ENCODE data around the gene CCR6.

CCR6 gene

DNA sequence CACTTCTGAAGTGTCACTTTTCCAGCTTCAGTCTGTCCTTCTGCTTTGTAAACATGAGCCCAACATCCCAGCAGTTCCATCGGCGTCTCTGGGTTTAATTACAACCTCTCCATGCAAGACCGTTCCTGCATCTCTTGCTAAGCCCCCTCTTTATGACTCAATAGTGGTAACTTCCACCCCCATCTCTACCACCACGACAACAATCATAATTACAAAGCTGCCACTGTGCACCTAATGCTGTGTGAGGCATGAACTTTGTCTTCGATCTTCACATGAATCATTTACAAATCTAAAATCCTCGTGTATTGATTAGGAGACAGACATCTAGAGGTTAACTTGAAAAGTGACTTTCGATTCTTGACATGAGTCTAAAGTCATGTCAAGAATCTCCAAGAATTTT is 4.9 kb upstream of the CCR6 start:
- no peaks in the 10 kb centered on the region for H3K36me3 ChIP-seq (ENCODE audit: control insufficient read depth in 1 of 2, insufficient read depth in 2 of 2, low read length in 2 of 2)
- H3K9ac ChIP-seq (ENCODE audit: low read depth in 1 of 2, low read length in 2 of 2), result no peak overlapping the region
- H3K27me3 ChIP-seq (ENCODE audit: control insufficient read depth in 1 of 2, insufficient read depth in 2 of 2, low read length in 2 of 2), result no peaks in the 10 kb centered on the region
- no peak overlapping the region for H3K4me3 ChIP-seq (ENCODE audit: low read depth in 1 of 2, low read length in 2 of 2)
- no peaks in the 10 kb centered on the region for H3K9me3 ChIP-seq (ENCODE audit: control insufficient read depth in 1 of 2, low read length in 2 of 2)
- no peak overlapping the region for H3K27ac ChIP-seq (ENCODE audit: low read depth, low read length)
- H3K4me1 ChIP-seq (ENCODE audit: control insufficient read depth in 1 of 2, insufficient read depth in 2 of 2, low read length in 2 of 2), result peaks cover 22 to 30% of the 10 kb centered on the region in 2 donors

DNA sequence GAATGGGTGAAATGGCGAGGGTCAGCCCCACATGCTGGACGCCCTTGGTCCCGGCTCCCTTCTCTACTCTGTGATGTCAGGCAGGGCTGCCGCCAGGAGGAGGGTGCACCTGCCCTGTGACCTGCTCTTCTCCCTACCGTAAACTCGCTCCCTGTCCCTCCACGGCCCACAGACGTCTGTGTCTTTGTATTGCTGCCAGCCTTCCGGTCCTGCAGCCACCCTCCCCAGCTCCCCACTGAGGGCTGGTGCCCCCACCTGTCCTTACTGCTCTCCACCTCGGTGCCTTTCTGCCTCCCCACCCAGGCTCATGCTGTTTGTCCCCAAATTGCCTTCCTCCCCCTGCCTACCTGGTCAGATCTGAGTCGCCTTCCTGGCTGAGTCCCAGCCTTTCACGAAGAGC is 4.1 kb upstream of the CCR6 start:
- Histone ChIP-seq H3K9ac (ENCODE audit: low read depth in 1 of 2, low read length in 2 of 2) (no peak overlapping the region), H3K27me3 (ENCODE audit: control insufficient read depth in 1 of 2, insufficient read depth in 2 of 2, low read length in 2 of 2) (no peaks in the 10 kb centered on the region), H3K27ac (ENCODE audit: low read depth, low read length) (no peak overlapping the region)

GRCh38 chr6:167119670-167120582 is 3.0 kb upstream of the CCR6 start:
- Histone ChIP-seq H3K4me1 (ENCODE audit: control insufficient read depth in 1 of 2, insufficient read depth in 2 of 2, low read length in 2 of 2) (peaks cover 28 to 31% of the 10 kb centered on the region in 2 donors), H3K27me3 (ENCODE audit: control insufficient read depth in 1 of 2, insufficient read depth in 2 of 2, low read length in 2 of 2) (no peaks in the 10 kb centered on the region), H3K27ac (ENCODE audit: low read depth, low read length) (no peak overlapping the region), H3K4me3 (ENCODE audit: low read depth in 1 of 2, low read length in 2 of 2) (no peak overlapping the region), H3K9ac (ENCODE audit: low read depth in 1 of 2, low read length in 2 of 2) (no peak overlapping the region), H3K9me3 (ENCODE audit: control insufficient read depth in 1 of 2, low read length in 2 of 2) (no peaks in the 10 kb centered on the region), H3K36me3 (ENCODE audit: control insufficient read depth in 1 of 2, insufficient read depth in 2 of 2, low read length in 2 of 2) (no peaks in the 10 kb centered on the region)

More for the DNA sequence above, 4.1 kb upstream of the CCR6 start:
- Histone ChIP-seq H3K9me3 (ENCODE audit: control insufficient read depth in 1 of 2, low read length in 2 of 2) (no peaks in the 10 kb centered on the region), H3K4me1 (ENCODE audit: control insufficient read depth in 1 of 2, insufficient read depth in 2 of 2, low read length in 2 of 2) (peaks cover 28 to 31% of the 10 kb centered on the region in 2 donors), H3K4me3 (ENCODE audit: low read depth in 1 of 2, low read length in 2 of 2) (no peak overlapping the region), H3K36me3 (ENCODE audit: control insufficient read depth in 1 of 2, insufficient read depth in 2 of 2, low read length in 2 of 2) (no peaks in the 10 kb centered on the region)

- no peak overlapping the region for H3K4me3 ChIP-seq (ENCODE audit: low read depth in 1 of 2, low read length in 2 of 2)
- H3K9ac ChIP-seq (ENCODE audit: low read depth in 1 of 2, low read length in 2 of 2), result no peak overlapping the region
- H3K9me3 ChIP-seq (ENCODE audit: control insufficient read depth in 1 of 2, low read length in 2 of 2), result no peaks in the 10 kb centered on the region
- H3K36me3 ChIP-seq (ENCODE audit: control insufficient read depth in 1 of 2, insufficient read depth in 2 of 2, low read length in 2 of 2), result no peaks in the 10 kb centered on the region
- H3K4me1 ChIP-seq (ENCODE audit: control insufficient read depth in 1 of 2, insufficient read depth in 2 of 2, low read length in 2 of 2), result peaks cover 28 to 31% of the 10 kb centered on the region in 2 donors
- no peak overlapping the region for H3K27ac ChIP-seq (ENCODE audit: low read depth, low read length)
- no peaks in the 10 kb centered on the region for H3K27me3 ChIP-seq (ENCODE audit: control insufficient read depth in 1 of 2, insufficient read depth in 2 of 2, low read length in 2 of 2)
Observed at GRCh38 chr6:167120583-167120903, 2.4 kb upstream of the CCR6 start.

- H3K4me1 ChIP-seq (ENCODE audit: control insufficient read depth in 1 of 2, insufficient read depth in 2 of 2, low read length in 2 of 2), result peaks cover 24% of the 10 kb centered on the region in 2 donors
- H3K4me3 ChIP-seq (ENCODE audit: low read depth in 1 of 2, low read length in 2 of 2), result no peak overlapping the region
- H3K36me3 ChIP-seq (ENCODE audit: control insufficient read depth in 1 of 2, insufficient read depth in 2 of 2, low read length in 2 of 2), result no peaks in the 10 kb centered on the region
- no peaks in the 10 kb centered on the region for H3K27me3 ChIP-seq (ENCODE audit: control insufficient read depth in 1 of 2, insufficient read depth in 2 of 2, low read length in 2 of 2)
- no peak overlapping the region for H3K27ac ChIP-seq (ENCODE audit: low read depth, low read length)
- H3K9ac ChIP-seq (ENCODE audit: low read depth in 1 of 2, low read length in 2 of 2), result no peak overlapping the region
- H3K9me3 ChIP-seq (ENCODE audit: control insufficient read depth in 1 of 2, low read length in 2 of 2), result no peaks in the 10 kb centered on the region
Observed at GRCh38 chr6:167121335-167121841, 1.5 kb upstream of the CCR6 start.

GRCh38 chr6:167122041-167122826 is 662 bp upstream of the CCR6 start:
- Histone ChIP-seq H3K4me1 (ENCODE audit: control insufficient read depth in 1 of 2, insufficient read depth in 2 of 2, low read length in 2 of 2) (peaks cover 22 to 24% of the 10 kb centered on the region in 2 donors), H3K27ac (ENCODE audit: low read depth, low read length) (no peak overlapping the region), H3K9me3 (ENCODE audit: control insufficient read depth in 1 of 2, low read length in 2 of 2) (no peaks in the 10 kb centered on the region), H3K27me3 (ENCODE audit: control insufficient read depth in 1 of 2, insufficient read depth in 2 of 2, low read length in 2 of 2) (no peaks in the 10 kb centered on the region), H3K4me3 (ENCODE audit: low read depth in 1 of 2, low read length in 2 of 2) (peak overlapping the region; percentile 41 to 58), H3K36me3 (ENCODE audit: control insufficient read depth in 1 of 2, insufficient read depth in 2 of 2, low read length in 2 of 2) (no peaks in the 10 kb centered on the region), H3K9ac (ENCODE audit: low read depth in 1 of 2, low read length in 2 of 2) (no peak overlapping the region)

GRCh38 chr6:167124753-167125152 is 1.9 kb downstream of the CCR6 start:
- no peaks in the 10 kb centered on the region for H3K9me3 ChIP-seq (ENCODE audit: control insufficient read depth in 1 of 2, low read length in 2 of 2)
- H3K4me1 ChIP-seq (ENCODE audit: control insufficient read depth in 1 of 2, insufficient read depth in 2 of 2, low read length in 2 of 2), result peaks cover 22 to 24% of the 10 kb centered on the region in 2 donors
- H3K4me3 ChIP-seq (ENCODE audit: low read depth in 1 of 2, low read length in 2 of 2), result peak overlapping the region in 1 of 2 donors; percentile 1
- H3K27ac ChIP-seq (ENCODE audit: low read depth, low read length), result no peak overlapping the region
- H3K9ac ChIP-seq (ENCODE audit: low read depth in 1 of 2, low read length in 2 of 2), result no peak overlapping the region
- no peaks in the 10 kb centered on the region for H3K36me3 ChIP-seq (ENCODE audit: control insufficient read depth in 1 of 2, insufficient read depth in 2 of 2, low read length in 2 of 2)
- no peaks in the 10 kb centered on the region for H3K27me3 ChIP-seq (ENCODE audit: control insufficient read depth in 1 of 2, insufficient read depth in 2 of 2, low read length in 2 of 2)

DNA sequence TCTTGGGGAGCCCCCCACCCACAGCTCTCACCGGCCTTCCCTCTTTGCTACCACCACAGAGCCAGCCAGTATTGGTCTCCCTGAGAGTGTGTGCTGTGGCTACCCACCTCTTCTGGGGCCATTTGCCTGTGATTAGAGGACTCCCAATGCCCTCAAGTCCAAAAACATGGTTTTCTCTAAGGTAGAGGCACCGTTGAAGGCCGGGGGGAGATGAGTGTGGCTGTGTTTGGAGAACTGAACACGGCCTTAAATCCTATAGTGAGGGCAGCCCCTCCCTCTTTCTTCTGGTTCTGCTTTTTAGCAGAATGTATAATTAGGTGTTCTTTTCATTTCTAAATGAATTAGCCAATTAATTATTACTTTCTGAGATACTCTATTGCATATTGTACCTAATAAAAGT is 2.5 kb downstream of the CCR6 start:
- Histone ChIP-seq H3K9ac (ENCODE audit: low read depth in 1 of 2, low read length in 2 of 2) (no peak overlapping the region), H3K9me3 (ENCODE audit: control insufficient read depth in 1 of 2, low read length in 2 of 2) (no peaks in the 10 kb centered on the region), H3K4me1 (ENCODE audit: control insufficient read depth in 1 of 2, insufficient read depth in 2 of 2, low read length in 2 of 2) (peaks cover 22 to 24% of the 10 kb centered on the region in 2 donors), H3K27ac (ENCODE audit: low read depth, low read length) (no peak overlapping the region), H3K36me3 (ENCODE audit: control insufficient read depth in 1 of 2, insufficient read depth in 2 of 2, low read length in 2 of 2) (no peaks in the 10 kb centered on the region), H3K4me3 (ENCODE audit: low read depth in 1 of 2, low read length in 2 of 2) (no peak overlapping the region), H3K27me3 (ENCODE audit: control insufficient read depth in 1 of 2, insufficient read depth in 2 of 2, low read length in 2 of 2) (no peaks in the 10 kb centered on the region)

DNA sequence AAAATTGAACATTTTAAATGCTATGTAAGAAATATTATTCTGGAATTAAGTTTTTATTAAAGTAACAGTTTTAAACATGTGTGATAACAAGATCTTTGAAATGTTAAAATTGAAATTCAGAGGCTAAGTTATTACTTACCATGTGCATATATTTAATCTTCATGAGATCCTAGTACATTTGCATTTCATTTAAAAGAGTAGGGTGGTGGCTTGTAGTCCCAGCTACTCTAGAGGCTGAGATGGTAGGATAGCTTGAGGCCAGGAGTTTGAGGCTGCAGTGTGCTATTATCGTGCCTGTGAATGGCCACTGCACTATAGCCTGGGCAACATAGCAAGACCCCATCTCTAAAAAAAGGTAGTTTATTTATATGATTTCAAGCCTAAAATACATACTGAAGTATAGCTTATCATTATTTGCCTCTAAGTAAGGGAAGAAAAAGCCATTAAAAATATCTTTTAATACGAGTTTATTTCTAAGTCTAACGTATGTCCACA is 3.0 kb downstream of the CCR6 start:
- H3K36me3 ChIP-seq (ENCODE audit: control insufficient read depth in 1 of 2, insufficient read depth in 2 of 2, low read length in 2 of 2), result no peaks in the 10 kb centered on the region
- no peak overlapping the region for H3K9ac ChIP-seq (ENCODE audit: low read depth in 1 of 2, low read length in 2 of 2)
- no peaks in the 10 kb centered on the region for H3K9me3 ChIP-seq (ENCODE audit: control insufficient read depth in 1 of 2, low read length in 2 of 2)
- no peak overlapping the region for H3K27ac ChIP-seq (ENCODE audit: low read depth, low read length)
- H3K4me3 ChIP-seq (ENCODE audit: low read depth in 1 of 2, low read length in 2 of 2), result no peak overlapping the region
- H3K27me3 ChIP-seq (ENCODE audit: control insufficient read depth in 1 of 2, insufficient read depth in 2 of 2, low read length in 2 of 2), result no peaks in the 10 kb centered on the region
- H3K4me1 ChIP-seq (ENCODE audit: control insufficient read depth in 1 of 2, insufficient read depth in 2 of 2, low read length in 2 of 2), result peaks cover 20 to 22% of the 10 kb centered on the region in 2 donors
